Fibroblast of lung (primary cell): ENCODE data around the gene CSNK1D. TPM values are rescaled to one million over a fixed set of nuclear protein-coding genes. Genes with fewer than 3 reads are reported as not detected.

Experiments used
- DNase-seq, 2 donors: peaks; one replicate each; pipeline versions ENCODE4 v3.0.0 to v3.0.0-alpha.2; 2010; ENCODE audit warnings: low read depth in 2 of 2
- H2AFZ ChIP-seq: 2 replicates; pipeline ENCODE4 v1.5.1; 2012; ENCODE audit warnings: low read length, control low read depth, inconsistent platforms
- H3K27ac ChIP-seq: 2 replicates; pipeline ENCODE4 v1.5.1; 2011; ENCODE audit warnings: low read length, control low read depth; ENCODE audit not compliant: insufficient read depth
- H3K27me3 ChIP-seq: 2 replicates; pipeline ENCODE4 v1.5.1; 2011; ENCODE audit warnings: mild to moderate bottlenecking, low read length; ENCODE audit not compliant: control insufficient read depth, insufficient read depth
- H3K36me3 ChIP-seq: 2 replicates; pipeline ENCODE4 v1.5.1; 2011; ENCODE audit warnings: low read length; ENCODE audit not compliant: control insufficient read depth, insufficient read depth
- H3K4me1 ChIP-seq: 2 replicates; pipeline ENCODE4 v1.5.1; 2011; ENCODE audit warnings: low read length; ENCODE audit not compliant: control insufficient read depth, insufficient read depth; ENCODE audit errors: extremely low read depth
- H3K4me2 ChIP-seq: 2 replicates; pipeline ENCODE4 v1.5.1; 2011; ENCODE audit warnings: low read length, control low read depth; ENCODE audit not compliant: insufficient read depth; ENCODE audit errors: extremely low read depth
- H3K4me3 ChIP-seq, 4 experiments: fragments of 200-600 bp in 1 of 4; sonication (generic) in 1 of 4; replicated peaks in 1 of 4; 2 replicates each; pipeline ENCODE4 v1.5.1; 2011 to 2016; ENCODE audit warnings: low read length in 4 of 4, low read depth in 3 of 4, mild to moderate bottlenecking in 3 of 4, control low read depth in 2 of 4, inconsistent platforms in 1 of 4, mixed read lengths in 1 of 4; ENCODE audit not compliant: insufficient read depth in 1 of 4; ENCODE audit errors: control extremely low read depth in 1 of 4
- H3K79me2 ChIP-seq: 2 replicates; pipeline ENCODE4 v1.5.1; 2012; ENCODE audit warnings: mild to moderate bottlenecking, low read length, inconsistent platforms; ENCODE audit not compliant: control insufficient read depth, insufficient read depth
- H3K9ac ChIP-seq: 2 replicates; pipeline ENCODE4 v1.5.1; 2011; ENCODE audit warnings: mild to moderate bottlenecking, low read length, control low read depth; ENCODE audit not compliant: insufficient read depth
- H3K9me3 ChIP-seq: 2 replicates; pipeline ENCODE4 v1.5.1; 2012; ENCODE audit warnings: low read depth, low read length; ENCODE audit not compliant: control insufficient read depth, insufficient read depth
- H4K20me1 ChIP-seq: 2 replicates; pipeline ENCODE4 v1.5.1; 2011; ENCODE audit warnings: low read length; ENCODE audit not compliant: control insufficient read depth, insufficient read depth; ENCODE audit errors: extremely low read depth
- EZH2 ChIP-seq: IDR thresholded peaks from 2 replicates; pipeline ENCODE4 v1.5.1; 2012; ENCODE audit warnings: low read length, control low read depth, mild to moderate bottlenecking; ENCODE audit errors: missing control alignments
- polyA plus RNA-seq, 2 donors: library from polyadenylated mRNA; depleted of rRNA in 1 of 2; stranded (reverse) in 1 of 2; unstranded in 1 of 2; fragments of >200 nt; gene quantifications; 2 replicates each; pipeline ENCODE4 v1.2.1, GENCODE V29; 2011 to 2012; ENCODE audit warnings: missing spikeins in 1 of 2
- total RNA-seq: library from RNA; depleted of rRNA; stranded (reverse); fragments of >200 nt; gene quantifications from 2 replicates; pipeline ENCODE4 v1.2.1, GENCODE V29; 2014
- TF ChIP-seq, protein P1 (sequence below), 2 donors: IDR thresholded peaks in 1 of 2; conservative IDR thresholded peaks in 1 of 2; 1 replicate in 1 of 2; 2 replicates in 1 of 2; pipeline ENCODE4 v1.5.1; 2011 to 2012; ENCODE audit warnings: low read length in 2 of 2, control low read depth in 1 of 2, inconsistent platforms in 1 of 2, low read depth in 1 of 2, mild to moderate bottlenecking in 1 of 2

The CSNK1D gene
- total and polyA plus RNA-seq, 2 donors (not counting 1 experiment from before 2014, with no cell fraction given), result 64.9 to 112 TPM

GRCh38 chr17:82226146-82226808 is 47.2 kb downstream of the CSNK1D start:
- Histone ChIP-seq H2AFZ (no peak overlapping the region), H3K4me1 (peaks cover 4% of the 10 kb centered on the region), H3K4me2 (no peak overlapping the region), H3K4me3 (no peak overlapping the region), H3K9me3 (no peaks in the 10 kb centered on the region), H3K36me3 (no peaks in the 10 kb centered on the region), H3K9ac (no peak overlapping the region), H3K79me2 (peaks cover 20% of the 10 kb centered on the region), H3K27ac (no peak overlapping the region), H4K20me1 (no peaks in the 10 kb centered on the region), H3K27me3 (no peaks in the 10 kb centered on the region)
- TF ChIP-seq, protein P1, sequence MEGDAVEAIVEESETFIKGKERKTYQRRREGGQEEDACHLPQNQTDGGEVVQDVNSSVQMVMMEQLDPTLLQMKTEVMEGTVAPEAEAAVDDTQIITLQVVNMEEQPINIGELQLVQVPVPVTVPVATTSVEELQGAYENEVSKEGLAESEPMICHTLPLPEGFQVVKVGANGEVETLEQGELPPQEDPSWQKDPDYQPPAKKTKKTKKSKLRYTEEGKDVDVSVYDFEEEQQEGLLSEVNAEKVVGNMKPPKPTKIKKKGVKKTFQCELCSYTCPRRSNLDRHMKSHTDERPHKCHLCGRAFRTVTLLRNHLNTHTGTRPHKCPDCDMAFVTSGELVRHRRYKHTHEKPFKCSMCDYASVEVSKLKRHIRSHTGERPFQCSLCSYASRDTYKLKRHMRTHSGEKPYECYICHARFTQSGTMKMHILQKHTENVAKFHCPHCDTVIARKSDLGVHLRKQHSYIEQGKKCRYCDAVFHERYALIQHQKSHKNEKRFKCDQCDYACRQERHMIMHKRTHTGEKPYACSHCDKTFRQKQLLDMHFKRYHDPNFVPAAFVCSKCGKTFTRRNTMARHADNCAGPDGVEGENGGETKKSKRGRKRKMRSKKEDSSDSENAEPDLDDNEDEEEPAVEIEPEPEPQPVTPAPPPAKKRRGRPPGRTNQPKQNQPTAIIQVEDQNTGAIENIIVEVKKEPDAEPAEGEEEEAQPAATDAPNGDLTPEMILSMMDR (conservative IDR thresholded peaks at IDR 0.05 in 1 of 2, IDR thresholded peaks at IDR 0.05 in 1 of 2; ENCODE audit: low read depth in 1 of 2, low read length in 2 of 2), result no peak
- TF ChIP-seq EZH2, result no peak
- no peak for DNase-seq

DNA sequence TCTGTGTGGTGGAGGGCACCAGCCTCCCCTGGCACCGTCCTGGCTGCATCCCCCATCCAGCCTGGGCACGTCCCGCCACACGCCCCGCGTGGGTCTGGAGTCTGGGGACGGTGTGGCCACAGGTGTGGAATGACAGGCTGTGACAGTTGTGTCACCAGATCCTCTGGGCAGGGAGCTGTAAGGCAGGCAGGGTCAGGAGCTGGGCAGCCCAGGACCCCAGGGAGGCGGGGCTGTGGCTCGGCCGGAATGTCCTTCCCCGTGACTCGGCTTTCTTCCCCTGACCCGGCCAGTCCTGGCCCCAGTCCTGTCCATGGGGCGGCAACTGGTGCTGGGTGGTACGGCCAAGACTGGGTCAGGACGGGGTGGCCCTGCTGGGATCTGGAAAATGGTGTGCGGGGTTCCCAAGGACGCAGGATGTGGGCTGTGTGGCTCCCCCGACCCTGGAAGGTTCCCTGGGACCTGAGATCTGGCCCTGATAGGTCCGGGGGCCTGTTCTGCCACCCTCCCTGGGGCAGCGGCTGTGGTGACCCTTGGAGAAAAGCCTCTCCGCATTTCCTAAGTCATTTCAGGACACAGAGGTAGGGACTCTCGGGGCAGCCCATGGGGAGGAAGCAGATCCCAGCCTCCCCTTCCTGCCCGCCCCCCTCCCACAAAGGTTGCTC is 48.0 kb downstream of the CSNK1D start:
- TF ChIP-seq EZH2, result no peak
- TF ChIP-seq, protein P1 (conservative IDR thresholded peaks at IDR 0.05 in 1 of 2, IDR thresholded peaks at IDR 0.05 in 1 of 2; ENCODE audit: low read depth in 1 of 2, low read length in 2 of 2), result no peak
- Histone ChIP-seq H3K79me2 (peaks cover 15% of the 10 kb centered on the region), H2AFZ (no peak overlapping the region), H3K4me3 (no peak overlapping the region), H4K20me1 (no peaks in the 10 kb centered on the region), H3K27me3 (no peaks in the 10 kb centered on the region), H3K4me1 (peaks cover 3% of the 10 kb centered on the region), H3K36me3 (no peaks in the 10 kb centered on the region), H3K4me2 (no peak overlapping the region), H3K27ac (no peak overlapping the region), H3K9ac (no peak overlapping the region), H3K9me3 (no peaks in the 10 kb centered on the region)
- no peak for DNase-seq

GRCh38 chr17:82224666-82225065 is 48.8 kb downstream of the CSNK1D start:
- TF ChIP-seq EZH2, result no peak
- TF ChIP-seq, protein P1 (conservative IDR thresholded peaks at IDR 0.05 in 1 of 2, IDR thresholded peaks at IDR 0.05 in 1 of 2; ENCODE audit: low read depth in 1 of 2, low read length in 2 of 2), result no peak
- H3K4me3 ChIP-seq, result no peak overlapping the region
- H3K27me3 ChIP-seq, result no peaks in the 10 kb centered on the region
- H3K9ac ChIP-seq, result no peak overlapping the region
- no peak overlapping the region for H3K4me2 ChIP-seq
- peaks cover 7% of the 10 kb centered on the region for H3K79me2 ChIP-seq
- H3K4me1 ChIP-seq, result no peaks in the 10 kb centered on the region
- no peak overlapping the region for H3K27ac ChIP-seq
- DNase-seq, result no peak
- H4K20me1 ChIP-seq, result no peaks in the 10 kb centered on the region
- H2AFZ ChIP-seq, result no peak overlapping the region
- no peaks in the 10 kb centered on the region for H3K36me3 ChIP-seq
- H3K9me3 ChIP-seq, result no peaks in the 10 kb centered on the region
